Rectal smooth muscle tissue (tissue), 1 donor: ENCODE results near the gene NEUROG3.

Experiments used
- H3K27ac ChIP-seq: one replicate; pipeline ENCODE4 v1.7.0; 2013; ENCODE audit warnings: low read depth, low read length, inconsistent platforms
- H3K27me3 ChIP-seq: one replicate; pipeline ENCODE4 v1.7.0; 2013; ENCODE audit warnings: low read length; ENCODE audit not compliant: control insufficient read depth, insufficient read depth
- H3K36me3 ChIP-seq: one replicate; pipeline ENCODE4 v1.7.0; 2013; ENCODE audit warnings: low read length; ENCODE audit not compliant: control insufficient read depth, insufficient read depth
- H3K4me1 ChIP-seq: one replicate; pipeline ENCODE4 v1.7.0; 2013; ENCODE audit warnings: low read length; ENCODE audit not compliant: control insufficient read depth, insufficient read depth
- H3K4me3 ChIP-seq: one replicate; pipeline ENCODE4 v1.7.0; 2013; ENCODE audit warnings: low read length
- H3K9ac ChIP-seq: one replicate; pipeline ENCODE4 v1.7.0; 2013; ENCODE audit warnings: low read length

Gene NEUROG3

GRCh38 chr10:69533658-69534057, 39.6 kb downstream of the NEUROG3 start:
- H3K9ac ChIP-seq: no peak overlapping the region
- H3K4me3 ChIP-seq: no peak overlapping the region
- H3K4me1 ChIP-seq: no peaks in the 10 kb centered on the region
- no peaks in the 10 kb centered on the region for H3K27me3 ChIP-seq
- no peaks in the 10 kb centered on the region for H3K36me3 ChIP-seq
- H3K27ac ChIP-seq: no peak overlapping the region

- Histone ChIP-seq H3K9ac (no peak overlapping the region), H3K4me3 (no peak overlapping the region), H3K36me3 (no peaks in the 10 kb centered on the region), H3K27me3 (no peaks in the 10 kb centered on the region), H3K27ac (no peak overlapping the region), H3K4me1 (no peaks in the 10 kb centered on the region)
Measured at GRCh38 chr10:69527961-69528360, 45.3 kb downstream of the NEUROG3 start.
